Keratinocyte (primary cell): ENCODE data around the gene PIP4P1.

Source experiments
- EZH2 ChIP-seq: IDR thresholded peaks from one replicate; pipeline ENCODE4 v1.6.1; 2012; ENCODE audit warnings: inconsistent platforms, mild to moderate bottlenecking, low read length, moderate library complexity
- TF ChIP-seq, protein P1 (sequence below), 3 experiments: IDR thresholded peaks in 1 of 3; conservative IDR thresholded peaks in 1 of 3; optimal IDR thresholded peaks in 1 of 3; 2 replicates in 2 of 3; 3 replicates in 1 of 3; pipeline versions ENCODE3 to v1.5.1; 2011; ENCODE audit warnings: low read length in 3 of 3, mild to moderate bottlenecking in 3 of 3, moderate library complexity in 2 of 3, control low read depth in 1 of 3, inconsistent platforms in 1 of 3; ENCODE audit not compliant: insufficient read depth in 2 of 3; ENCODE audit errors: extremely low read depth in 1 of 3

DNA sequence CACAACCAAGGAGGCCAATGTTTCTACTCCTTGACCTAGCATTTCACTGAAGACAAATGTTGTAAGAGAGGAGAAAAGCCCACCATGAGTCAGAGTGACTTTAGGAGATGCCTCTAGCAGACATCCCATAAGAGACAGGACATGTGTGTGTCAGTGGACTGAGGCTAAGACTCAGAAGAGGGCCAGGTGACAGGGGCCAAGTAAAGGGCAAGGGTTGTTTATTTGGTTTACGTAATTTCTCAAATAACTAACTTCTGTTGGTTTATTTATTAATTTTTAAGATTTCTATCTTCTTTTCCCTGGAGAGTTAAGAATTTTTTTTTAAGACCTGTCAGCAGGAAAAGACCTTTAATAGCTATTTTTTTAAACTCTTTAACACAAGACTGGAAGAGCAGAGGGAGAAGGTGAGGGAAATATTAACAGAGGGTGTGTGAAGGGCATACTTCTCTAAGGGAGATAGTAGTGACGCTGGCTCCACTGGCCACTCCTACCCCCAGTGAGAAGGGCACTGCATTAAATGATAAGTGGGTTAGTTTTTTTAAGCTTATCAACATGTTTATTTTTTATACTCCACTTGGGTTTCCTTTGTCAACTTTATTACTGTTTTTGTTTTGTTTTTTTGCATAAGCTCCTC lies 11.4 kb upstream of the PIP4P1 start:
- TF ChIP-seq, protein P1, sequence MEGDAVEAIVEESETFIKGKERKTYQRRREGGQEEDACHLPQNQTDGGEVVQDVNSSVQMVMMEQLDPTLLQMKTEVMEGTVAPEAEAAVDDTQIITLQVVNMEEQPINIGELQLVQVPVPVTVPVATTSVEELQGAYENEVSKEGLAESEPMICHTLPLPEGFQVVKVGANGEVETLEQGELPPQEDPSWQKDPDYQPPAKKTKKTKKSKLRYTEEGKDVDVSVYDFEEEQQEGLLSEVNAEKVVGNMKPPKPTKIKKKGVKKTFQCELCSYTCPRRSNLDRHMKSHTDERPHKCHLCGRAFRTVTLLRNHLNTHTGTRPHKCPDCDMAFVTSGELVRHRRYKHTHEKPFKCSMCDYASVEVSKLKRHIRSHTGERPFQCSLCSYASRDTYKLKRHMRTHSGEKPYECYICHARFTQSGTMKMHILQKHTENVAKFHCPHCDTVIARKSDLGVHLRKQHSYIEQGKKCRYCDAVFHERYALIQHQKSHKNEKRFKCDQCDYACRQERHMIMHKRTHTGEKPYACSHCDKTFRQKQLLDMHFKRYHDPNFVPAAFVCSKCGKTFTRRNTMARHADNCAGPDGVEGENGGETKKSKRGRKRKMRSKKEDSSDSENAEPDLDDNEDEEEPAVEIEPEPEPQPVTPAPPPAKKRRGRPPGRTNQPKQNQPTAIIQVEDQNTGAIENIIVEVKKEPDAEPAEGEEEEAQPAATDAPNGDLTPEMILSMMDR (optimal IDR thresholded peaks at IDR 0.05 in 1 of 3, IDR thresholded peaks at IDR 0.05 in 1 of 3, conservative IDR thresholded peaks at IDR 0.05 in 1 of 3; ENCODE audit: extremely low read depth in 1 of 3, insufficient read depth in 2 of 3, low read length in 3 of 3), result no peak
- no peak for TF ChIP-seq EZH2
